Activated CD4-positive, alpha-beta T cell treated with anti-CD3 and anti-CD28 coated beads, Interleukin-2, amount 50 U/mL, for 48 hours (primary cell): ENCODE data around the gene CD38.

Source experiments
- DNase-seq, 2 experiments: peaks; one replicate each; pipeline ENCODE4 v3.0.0-alpha.2; 2020

CD38 gene

GRCh38 chr4:15902746-15903145 is 124.6 kb downstream of the CD38 start:
- DNase-seq, result no peak
